ENCODE measurements around the gene PGP.
A peak's percentile ranks its signal among the peaks of the same experiment; 100 is the strongest.
"Not testable (repeated sequence)": the region's sequence is repeated elsewhere in the genome, so short reads cannot be mapped to it uniquely, and the experiment has no call there.

Gene PGP

GRCh38 chr16:2214719-2214968 lies at the start of gene PGP:
Gene PGP, minus strand, starts transcription at chr16:2214840. Its CDS starts 63 bp downstream, at chr16:2214777.
- no peak for DNase-seq

GRCh38 chr16:2263026-2263425 lies 48.4 kb upstream of the PGP start:
- not testable (repeated sequence) for DNase-seq

- no peak for DNase-seq
Measured at GRCh38 chr16:2260250-2260649, 45.6 kb upstream of the PGP start.

GRCh38 chr16:2258530-2258929 lies 43.9 kb upstream of the PGP start:
- DNase-seq: not testable (repeated sequence)

GRCh38 chr16:2257726-2258125 lies 43.1 kb upstream of the PGP start:
- no peak for DNase-seq

- no peak for DNase-seq
Measured at GRCh38 chr16:2256531-2257140, 42.0 kb upstream of the PGP start.

- no peak for DNase-seq
Measured at GRCh38 chr16:2253293-2253692, 38.7 kb upstream of the PGP start.

GRCh38 chr16:2252806-2253148 lies 38.1 kb upstream of the PGP start:
- DNase-seq: no peak

GRCh38 chr16:2251296-2252111 lies 36.9 kb upstream of the PGP start, which contains the start of gene ECI1:
Gene ECI1, minus strand, starts transcription at chr16:2251587. Its CDS starts 21 bp downstream, at chr16:2251566.
- peak; percentile 77 for DNase-seq

- DNase-seq: no peak
Measured at GRCh38 chr16:2250652-2251295, 36.1 kb upstream of the PGP start.

GRCh38 chr16:2246301-2246885 lies 31.8 kb upstream of the PGP start:
- DNase-seq: no peak

GRCh38 chr16:2244926-2245795 lies 30.5 kb upstream of the PGP start:
- no peak for DNase-seq

- DNase-seq: no peak
Measured at GRCh38 chr16:2244301-2244700, 29.7 kb upstream of the PGP start.

GRCh38 chr16:2243781-2244180 lies 29.1 kb upstream of the PGP start:
- DNase-seq: no peak

- DNase-seq: no peak
Measured at GRCh38 chr16:2243031-2243528, 28.4 kb upstream of the PGP start.

- no peak for DNase-seq
Measured at GRCh38 chr16:2242598-2242997, 28.0 kb upstream of the PGP start.

- DNase-seq: not testable (repeated sequence)
Measured at GRCh38 chr16:2240331-2240730, 25.7 kb upstream of the PGP start.

- DNase-seq: no peak
Measured at GRCh38 chr16:2238838-2239675, 24.4 kb upstream of the PGP start.

- DNase-seq: no peak
Measured at GRCh38 chr16:2238150-2238837, 23.7 kb upstream of the PGP start.

- peak; percentile 6 for DNase-seq
Measured at GRCh38 chr16:2237493-2238149, 23.0 kb upstream of the PGP start.

GRCh38 chr16:2237102-2237482 lies 22.5 kb upstream of the PGP start:
- no peak for DNase-seq
